Measurements from ENCODE around the gene SPOCK1. TPM values are rescaled to one million over a fixed set of nuclear protein-coding genes. Genes with fewer than 3 reads are reported as not detected.

Gene SPOCK1
- total RNA-seq, 1 experiment from 2014 or later = 9.8 TPM

GRCh38 chr5:137360607-137361006 lies 138.5 kb downstream of the SPOCK1 start:
- H3K36me3 ChIP-seq (ENCODE audit: low read depth, low read length) = no peaks in the 10 kb centered on the region
- BruUV-seq (replicated peaks) = no TSS peak
- no peaks in the 10 kb centered on the region for H3F3A ChIP-seq (ENCODE audit: low read length, unreplicated experiment)
- H3K9me2 ChIP-seq (replicated peaks; ENCODE audit: low read length) = no peaks in the 10 kb centered on the region
- H2AFZ ChIP-seq (ENCODE audit: low read length) = no peak overlapping the region
- ChIA-PET POLR2A (ENCODE audit: unreplicated experiment) (no interaction called here), CTCF (no interaction called here)
- intact Hi-C loops (cut with micrococcal nuclease) = no loop called here
- peak; percentile 14 for DNase-seq
- H3K4me1 ChIP-seq (ENCODE audit: insufficient read depth, low read length) = 0 out of 2 replicates have a peak, but pooled peaks cover 6% of the 10 kb centered on the region
- H3K4me2 ChIP-seq (ENCODE audit: low read length) = no peak overlapping the region
- H3K4me3 ChIP-seq (ENCODE audit: low read length) = no peak overlapping the region
- no peak for TF ChIP-seq EZH2phosphoT487 (IDR thresholded peaks at IDR 0.05; ENCODE audit: borderline replicate concordance, low read length)
- no peak for TF ChIP-seq EZH2 (IDR thresholded peaks at IDR 0.05; ENCODE audit: low read length, unreplicated experiment)
- TF ChIP-seq CTCF (conservative IDR thresholded peaks at IDR 0.05; ENCODE audit: low read depth, low read length) = no peak
- no peak overlapping the region for H3K27ac ChIP-seq (ENCODE audit: low read length)
- no peaks in the 10 kb centered on the region for H4K20me1 ChIP-seq (ENCODE audit: low read length)
- no peaks in the 10 kb centered on the region for H3K9me3 ChIP-seq (ENCODE audit: low read length)
- H3K79me2 ChIP-seq (ENCODE audit: low read length) = no peaks in the 10 kb centered on the region
- ATAC-seq = no peak
- H3K27me3 ChIP-seq (ENCODE audit: low read length) = no peaks in the 10 kb centered on the region
- no peak overlapping the region for H3K9ac ChIP-seq (ENCODE audit: low read length)

- H3K4me3 ChIP-seq (ENCODE audit: low read length) = no peak overlapping the region
- no peak overlapping the region for H3K4me2 ChIP-seq (ENCODE audit: low read length)
- TF ChIP-seq CTCF (conservative IDR thresholded peaks at IDR 0.05; ENCODE audit: low read depth, low read length) (no peak), EZH2phosphoT487 (IDR thresholded peaks at IDR 0.05; ENCODE audit: borderline replicate concordance, low read length) (no peak), EZH2 (IDR thresholded peaks at IDR 0.05; ENCODE audit: low read length, unreplicated experiment) (no peak)
- 0 out of 2 replicates have a peak, but pooled peaks cover 6% of the 10 kb centered on the region for H3K4me1 ChIP-seq (ENCODE audit: insufficient read depth, low read length)
- no peak overlapping the region for H3K27ac ChIP-seq (ENCODE audit: low read length)
- no peak overlapping the region for H2AFZ ChIP-seq (ENCODE audit: low read length)
- no peaks in the 10 kb centered on the region for H3K9me2 ChIP-seq (replicated peaks; ENCODE audit: low read length)
- H3K36me3 ChIP-seq (ENCODE audit: low read depth, low read length) = no peaks in the 10 kb centered on the region
- ATAC-seq (no peak), DNase-seq (no peak)
- no peaks in the 10 kb centered on the region for H3K79me2 ChIP-seq (ENCODE audit: low read length)
- no peaks in the 10 kb centered on the region for H3K9me3 ChIP-seq (ENCODE audit: low read length)
- H3F3A ChIP-seq (ENCODE audit: low read length, unreplicated experiment) = no peaks in the 10 kb centered on the region
- H4K20me1 ChIP-seq (ENCODE audit: low read length) = no peaks in the 10 kb centered on the region
- intact Hi-C loops (cut with micrococcal nuclease) = no loop called here
- no peak overlapping the region for H3K9ac ChIP-seq (ENCODE audit: low read length)
- POLR2A ChIA-PET (ENCODE audit: unreplicated experiment) = no interaction called here
- BruUV-seq (replicated peaks) = no TSS peak
- H3K27me3 ChIP-seq (ENCODE audit: low read length) = no peaks in the 10 kb centered on the region
- CTCF ChIA-PET = no interaction called here
Measured at GRCh38 chr5:137359941-137360340, 139.2 kb downstream of the SPOCK1 start.

GRCh38 chr5:137357436-137357835 lies 141.7 kb downstream of the SPOCK1 start:
- DNase-seq = no peak
- Histone ChIP-seq H3K79me2 (ENCODE audit: low read length) (no peaks in the 10 kb centered on the region), H3K9me2 (replicated peaks; ENCODE audit: low read length) (no peaks in the 10 kb centered on the region), H3K27me3 (ENCODE audit: low read length) (no peaks in the 10 kb centered on the region), H3K27ac (ENCODE audit: low read length) (no peak overlapping the region), H2AFZ (ENCODE audit: low read length) (no peak overlapping the region), H3K9me3 (ENCODE audit: low read length) (no peaks in the 10 kb centered on the region), H3F3A (ENCODE audit: low read length, unreplicated experiment) (no peaks in the 10 kb centered on the region), H3K4me1 (ENCODE audit: insufficient read depth, low read length) (peaks cover 10% of the 10 kb centered on the region), H4K20me1 (ENCODE audit: low read length) (no peaks in the 10 kb centered on the region), H3K4me3 (ENCODE audit: low read length) (no peak overlapping the region), H3K4me2 (ENCODE audit: low read length) (no peak overlapping the region), H3K9ac (ENCODE audit: low read length) (no peak overlapping the region), H3K36me3 (ENCODE audit: low read depth, low read length) (no peaks in the 10 kb centered on the region)
- no peak for ATAC-seq
- CTCF ChIA-PET = interaction anchor here (0.7 kb wide), 1 partner anchor 12 kb away, joined by 4 read pairs; no protein-coding TSS in a partner anchor
- no TSS peak for BruUV-seq (replicated peaks)
- intact Hi-C loops (cut with micrococcal nuclease) = no loop called here
- POLR2A ChIA-PET (ENCODE audit: unreplicated experiment) = no interaction called here
- TF ChIP-seq CTCF (conservative IDR thresholded peaks at IDR 0.05; ENCODE audit: low read depth, low read length) (no peak), EZH2 (IDR thresholded peaks at IDR 0.05; ENCODE audit: low read length, unreplicated experiment) (no peak), EZH2phosphoT487 (IDR thresholded peaks at IDR 0.05; ENCODE audit: borderline replicate concordance, low read length) (no peak)
